MCF 10A (cell line): Measurements from ENCODE around the gene ULK4. TPM values are rescaled to one million over a fixed set of nuclear protein-coding genes. Genes with fewer than 3 reads are reported as not detected.

ENCODE experiments used
- BruUV-seq: library from RNA; stranded (reverse); fragments of 400-500 nt; replicated peaks from 2 replicates; lab custom pipeline; 2021; lab: Mats Ljungman, UMichigan
- CTCF ChIA-PET: fragments of 300-600 bp; sonication (Branson Sonifier 250); formaldehyde crosslinking; extraction: SDS; loops from one replicate; lab custom pipeline; 2021; ENCODE audit warnings: antibody characterized with exemption, inconsistent platforms; lab: Yijun Ruan, JAX
- POLR2A ChIA-PET: fragments of 300-600, 350-650 bp; sonication (Branson Sonifier 250); formaldehyde crosslinking; extraction: SDS; loops from one replicate; lab custom pipeline; 2020; ENCODE audit warnings: antibody characterized with exemption, inconsistent platforms; lab: Yijun Ruan, JAX
- DNase-seq: peaks from one replicate; pipeline ENCODE4 v3.0.0-alpha.2; 2018; ENCODE audit not compliant: unreplicated experiment
- H3K27ac Mint-ChIP-seq: one replicate; pipeline ENCODE4 v1.8.0; 2022; ENCODE audit warnings: mild to moderate bottlenecking, low read depth, mixed read lengths; ENCODE audit not compliant: unreplicated experiment
- H3K27me3 Mint-ChIP-seq: one replicate; pipeline ENCODE4 v1.8.0; 2022; ENCODE audit warnings: mixed read lengths; ENCODE audit not compliant: insufficient read depth, unreplicated experiment
- H3K36me3 Mint-ChIP-seq: one replicate; pipeline ENCODE4 v1.8.0; 2022; ENCODE audit warnings: mild to moderate bottlenecking, moderate library complexity, mixed read lengths; ENCODE audit not compliant: insufficient read depth, unreplicated experiment
- H3K4me1 Mint-ChIP-seq: one replicate; pipeline ENCODE4 v1.8.0; 2022; ENCODE audit warnings: mixed read lengths; ENCODE audit not compliant: insufficient read depth, unreplicated experiment
- H3K4me3 Mint-ChIP-seq: one replicate; pipeline ENCODE4 v1.8.0; 2022; ENCODE audit warnings: mild to moderate bottlenecking, moderate library complexity, mixed read lengths; ENCODE audit not compliant: unreplicated experiment
- H3K9me3 Mint-ChIP-seq: one replicate; pipeline ENCODE4 v1.8.0; 2022; ENCODE audit warnings: mixed read lengths; ENCODE audit not compliant: unreplicated experiment
- intact Hi-C: fragments of 100-400 bp; cut with micrococcal nuclease; formaldehyde crosslinking; loops from 2 replicates; pipeline ENCODE4 v1.14.1; 2022
- total RNA-seq: library from RNA; stranded (reverse); gene quantifications from 2 replicates; pipeline ENCODE4 v1.2.3, GENCODE V29; 2022
- TF ChIP-seq, protein P1 (sequence below): fragments of 200-600 bp; IDR thresholded peaks from one replicate; pipeline ENCODE4 v1.8.0; 2022; ENCODE audit warnings: antibody characterized with exemption, mild to moderate bottlenecking; ENCODE audit not compliant: unreplicated experiment

ULK4 gene
- total RNA-seq, 1 experiment from 2014 or later: 7.8 TPM

- H3K27me3 Mint-ChIP-seq: no peaks in the 10 kb centered on the region
- H3K4me3 Mint-ChIP-seq: no peak overlapping the region
- H3K36me3 Mint-ChIP-seq: peaks cover 7% of the 10 kb centered on the region
- CTCF ChIA-PET: interaction anchor here (0.7 kb wide), 1 partner anchor 381 kb away, joined by 3 read pairs; no protein-coding TSS in a partner anchor
- peaks cover 7% of the 10 kb centered on the region for H3K9me3 Mint-ChIP-seq
- BruUV-seq: TSS peak; percentile 55
- TF ChIP-seq, protein P1, sequence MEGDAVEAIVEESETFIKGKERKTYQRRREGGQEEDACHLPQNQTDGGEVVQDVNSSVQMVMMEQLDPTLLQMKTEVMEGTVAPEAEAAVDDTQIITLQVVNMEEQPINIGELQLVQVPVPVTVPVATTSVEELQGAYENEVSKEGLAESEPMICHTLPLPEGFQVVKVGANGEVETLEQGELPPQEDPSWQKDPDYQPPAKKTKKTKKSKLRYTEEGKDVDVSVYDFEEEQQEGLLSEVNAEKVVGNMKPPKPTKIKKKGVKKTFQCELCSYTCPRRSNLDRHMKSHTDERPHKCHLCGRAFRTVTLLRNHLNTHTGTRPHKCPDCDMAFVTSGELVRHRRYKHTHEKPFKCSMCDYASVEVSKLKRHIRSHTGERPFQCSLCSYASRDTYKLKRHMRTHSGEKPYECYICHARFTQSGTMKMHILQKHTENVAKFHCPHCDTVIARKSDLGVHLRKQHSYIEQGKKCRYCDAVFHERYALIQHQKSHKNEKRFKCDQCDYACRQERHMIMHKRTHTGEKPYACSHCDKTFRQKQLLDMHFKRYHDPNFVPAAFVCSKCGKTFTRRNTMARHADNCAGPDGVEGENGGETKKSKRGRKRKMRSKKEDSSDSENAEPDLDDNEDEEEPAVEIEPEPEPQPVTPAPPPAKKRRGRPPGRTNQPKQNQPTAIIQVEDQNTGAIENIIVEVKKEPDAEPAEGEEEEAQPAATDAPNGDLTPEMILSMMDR: no peak
- intact Hi-C loops: no loop called here
- peak; percentile 71 for DNase-seq
- peak overlapping the region; percentile 13 for H3K27ac Mint-ChIP-seq
- peaks cover 17% of the 10 kb centered on the region for H3K4me1 Mint-ChIP-seq
- POLR2A ChIA-PET: no interaction called here
Measured at GRCh38 chr3:41688595-41689380, 273.1 kb downstream of the ULK4 start.

DNA sequence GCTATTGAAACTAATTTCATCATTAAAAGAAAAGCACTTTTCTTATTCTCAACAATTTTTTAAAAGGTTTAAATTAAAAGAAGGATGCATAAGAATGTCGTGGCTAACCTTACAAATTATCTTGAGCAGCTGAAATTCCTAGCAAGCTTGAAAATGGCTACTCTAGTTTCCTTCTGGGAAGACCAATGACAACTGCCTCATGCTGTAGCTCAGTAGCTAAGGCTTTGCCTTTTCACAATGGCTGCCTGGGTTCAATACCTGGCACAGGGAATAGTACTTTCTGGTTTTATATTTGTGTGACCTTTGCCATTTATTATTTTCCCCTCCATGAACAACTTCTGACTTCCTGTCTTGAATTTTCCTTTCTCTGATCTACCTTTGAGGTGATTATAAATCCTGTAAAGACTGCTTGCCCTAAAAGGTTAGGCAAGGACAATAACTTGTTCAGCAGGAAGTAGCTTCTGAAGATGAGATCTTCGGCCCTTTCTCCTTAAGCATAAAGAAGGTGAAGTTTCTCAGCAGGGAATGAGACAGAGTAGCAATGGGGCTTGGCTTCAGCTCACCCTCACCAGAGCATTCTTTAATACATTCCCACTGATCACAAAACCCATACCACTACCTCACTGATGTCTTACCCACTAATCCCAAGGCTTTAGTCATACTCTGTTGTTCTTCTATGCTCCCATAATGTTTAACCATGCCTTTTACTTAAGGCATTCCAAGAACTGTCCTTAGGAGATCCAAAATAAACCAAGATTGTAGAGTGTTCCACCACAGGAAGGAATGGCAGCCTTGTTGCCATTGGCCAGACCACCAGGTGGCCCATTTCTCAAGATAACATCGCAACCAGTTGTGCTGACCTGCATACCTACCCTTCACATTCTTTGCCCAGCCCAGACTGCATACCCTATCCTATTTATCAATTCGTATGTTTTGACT lies 276.8 kb downstream of the ULK4 start:
- Mint-ChIP-seq H3K4me3 (no peak overlapping the region), H3K36me3 (no peaks in the 10 kb centered on the region), H3K27ac (peak overlapping the region; percentile 65), H3K9me3 (peaks cover 7% of the 10 kb centered on the region), H3K27me3 (no peaks in the 10 kb centered on the region), H3K4me1 (peaks cover 39% of the 10 kb centered on the region)
- DNase-seq: no peak
- no TSS peak for BruUV-seq
- TF ChIP-seq, protein P1: no peak
- intact Hi-C loops: no loop called here
- POLR2A ChIA-PET: interaction anchor here (0.6 kb wide), 1 partner anchor 16 kb away, joined by 3 read pairs; no protein-coding TSS in a partner anchor
- CTCF ChIA-PET: interaction anchor here (0.5 kb wide), 1 partner anchor 96 kb away, joined by 3 read pairs; no protein-coding TSS in a partner anchor

- Mint-ChIP-seq H3K4me1 (peaks cover 34% of the 10 kb centered on the region), H3K27ac (peak overlapping the region; percentile 72), H3K27me3 (no peaks in the 10 kb centered on the region), H3K9me3 (peaks cover 7% of the 10 kb centered on the region), H3K36me3 (no peaks in the 10 kb centered on the region), H3K4me3 (peak overlapping the region; percentile 28)
- intact Hi-C loops: no loop called here
- TF ChIP-seq, protein P1: no peak
- BruUV-seq: no TSS peak
- CTCF ChIA-PET: no interaction called here
- POLR2A ChIA-PET: interaction anchor here (0.7 kb wide), 1 partner anchor 469 kb away, joined by 3 read pairs; no protein-coding TSS in a partner anchor
- DNase-seq: peak; percentile 70
Measured at GRCh38 chr3:41683666-41684350, 278.1 kb downstream of the ULK4 start.
